ENCODE data around the gene DAGLA.
A peak's percentile ranks its signal among the peaks of the same experiment; 100 is the strongest.

- TF ChIP-seq, protein P1, sequence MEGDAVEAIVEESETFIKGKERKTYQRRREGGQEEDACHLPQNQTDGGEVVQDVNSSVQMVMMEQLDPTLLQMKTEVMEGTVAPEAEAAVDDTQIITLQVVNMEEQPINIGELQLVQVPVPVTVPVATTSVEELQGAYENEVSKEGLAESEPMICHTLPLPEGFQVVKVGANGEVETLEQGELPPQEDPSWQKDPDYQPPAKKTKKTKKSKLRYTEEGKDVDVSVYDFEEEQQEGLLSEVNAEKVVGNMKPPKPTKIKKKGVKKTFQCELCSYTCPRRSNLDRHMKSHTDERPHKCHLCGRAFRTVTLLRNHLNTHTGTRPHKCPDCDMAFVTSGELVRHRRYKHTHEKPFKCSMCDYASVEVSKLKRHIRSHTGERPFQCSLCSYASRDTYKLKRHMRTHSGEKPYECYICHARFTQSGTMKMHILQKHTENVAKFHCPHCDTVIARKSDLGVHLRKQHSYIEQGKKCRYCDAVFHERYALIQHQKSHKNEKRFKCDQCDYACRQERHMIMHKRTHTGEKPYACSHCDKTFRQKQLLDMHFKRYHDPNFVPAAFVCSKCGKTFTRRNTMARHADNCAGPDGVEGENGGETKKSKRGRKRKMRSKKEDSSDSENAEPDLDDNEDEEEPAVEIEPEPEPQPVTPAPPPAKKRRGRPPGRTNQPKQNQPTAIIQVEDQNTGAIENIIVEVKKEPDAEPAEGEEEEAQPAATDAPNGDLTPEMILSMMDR (IDR thresholded peaks at IDR 0.05): peak; percentile 57
- TF ChIP-seq EZH2 (IDR thresholded peaks at IDR 0.05): peak; percentile 21
These were observed 72.1 kb downstream of the DAGLA start, which contains the start of gene MYRF for GRCh38 chr11:61752117-61752924.

Data from neural progenitor cell (in vitro differentiated cells).